KBM-7 (cell line): Measurements from ENCODE around the gene KRT80.
A peak's percentile ranks its signal among the peaks of the same experiment; 100 is the strongest.

Experiments
- DNase-seq: peaks from one replicate; pipeline ENCODE4 v3.0.0-alpha.2; 2015
- in situ Hi-C: fragments of 300-500 bp; cut with MboI; formaldehyde crosslinking; loops from 2 replicates; pipeline ENCODE4 v1.14.3; 2020; ENCODE audit warnings: low sequenced_read_pairs, low pct_unique_long_range_greater_than_20kb, mixed read lengths

The KRT80 gene

GRCh38 chr12:52230364-52231281, 38.8 kb upstream of the KRT80 start:
- in situ Hi-C loops: no loop called here
- DNase-seq: no peak

- in situ Hi-C loops: no loop called here
- no peak for DNase-seq
Measured at GRCh38 chr12:52229836-52230343, 38.1 kb upstream of the KRT80 start.

- in situ Hi-C loops: no loop called here
- no peak for DNase-seq
Measured at GRCh38 chr12:52228931-52229330, 37.1 kb upstream of the KRT80 start.

- no peak for DNase-seq
- in situ Hi-C loops: no loop called here
Measured at GRCh38 chr12:52228366-52228765, 36.6 kb upstream of the KRT80 start.

GRCh38 chr12:52227606-52228166, 35.9 kb upstream of the KRT80 start:
- in situ Hi-C loops: no loop called here
- DNase-seq: no peak

- in situ Hi-C loops: no loop called here
Measured at GRCh38 chr12:52226446-52226845, 34.6 kb upstream of the KRT80 start.

GRCh38 chr12:52225752-52226151, 33.9 kb upstream of the KRT80 start:
- in situ Hi-C loops: no loop called here
- no peak for DNase-seq

More at GRCh38 chr12:52226446-52226845, 34.6 kb upstream of the KRT80 start:
- DNase-seq: no peak

GRCh38 chr12:52224151-52224550, 32.3 kb upstream of the KRT80 start:
- in situ Hi-C loops: no loop called here
- no peak for DNase-seq

- no peak for DNase-seq
- in situ Hi-C loops: no loop called here
Measured at GRCh38 chr12:52223406-52224039, 31.7 kb upstream of the KRT80 start.

- in situ Hi-C loops: no loop called here
- DNase-seq: no peak
Measured at GRCh38 chr12:52222692-52223091, 30.9 kb upstream of the KRT80 start.

GRCh38 chr12:52221912-52222457, 30.2 kb upstream of the KRT80 start:
- peak; percentile 75 for DNase-seq
- in situ Hi-C loops: no loop called here

GRCh38 chr12:52221070-52221781, 29.4 kb upstream of the KRT80 start:
- in situ Hi-C loops: no loop called here
- no peak for DNase-seq

- no peak for DNase-seq
- in situ Hi-C loops: no loop called here
Measured at GRCh38 chr12:52220477-52220876, 28.7 kb upstream of the KRT80 start.

GRCh38 chr12:52218001-52218400, 26.2 kb upstream of the KRT80 start:
- in situ Hi-C loops: no loop called here
- DNase-seq: no peak

- no peak for DNase-seq
Measured at GRCh38 chr12:52217223-52217622, 25.4 kb upstream of the KRT80 start.

GRCh38 chr12:52216807-52217206, 25.0 kb upstream of the KRT80 start:
- in situ Hi-C loops: no loop called here
- DNase-seq: no peak

More at GRCh38 chr12:52217223-52217622, 25.4 kb upstream of the KRT80 start:
- in situ Hi-C loops: no loop called here

GRCh38 chr12:52216100-52216499, 24.3 kb upstream of the KRT80 start:
- no peak for DNase-seq
- in situ Hi-C loops: no loop called here

GRCh38 chr12:52215587-52216031, 23.8 kb upstream of the KRT80 start:
- DNase-seq: no peak
- in situ Hi-C loops: no loop called here

- no peak for DNase-seq
Measured at GRCh38 chr12:52214421-52214802, 22.6 kb upstream of the KRT80 start.

More at GRCh38 chr12:52214421-52214802, 22.6 kb upstream of the KRT80 start:
- in situ Hi-C loops: no loop called here
